ENCODE measurements around the gene DENND1A.

DNA sequence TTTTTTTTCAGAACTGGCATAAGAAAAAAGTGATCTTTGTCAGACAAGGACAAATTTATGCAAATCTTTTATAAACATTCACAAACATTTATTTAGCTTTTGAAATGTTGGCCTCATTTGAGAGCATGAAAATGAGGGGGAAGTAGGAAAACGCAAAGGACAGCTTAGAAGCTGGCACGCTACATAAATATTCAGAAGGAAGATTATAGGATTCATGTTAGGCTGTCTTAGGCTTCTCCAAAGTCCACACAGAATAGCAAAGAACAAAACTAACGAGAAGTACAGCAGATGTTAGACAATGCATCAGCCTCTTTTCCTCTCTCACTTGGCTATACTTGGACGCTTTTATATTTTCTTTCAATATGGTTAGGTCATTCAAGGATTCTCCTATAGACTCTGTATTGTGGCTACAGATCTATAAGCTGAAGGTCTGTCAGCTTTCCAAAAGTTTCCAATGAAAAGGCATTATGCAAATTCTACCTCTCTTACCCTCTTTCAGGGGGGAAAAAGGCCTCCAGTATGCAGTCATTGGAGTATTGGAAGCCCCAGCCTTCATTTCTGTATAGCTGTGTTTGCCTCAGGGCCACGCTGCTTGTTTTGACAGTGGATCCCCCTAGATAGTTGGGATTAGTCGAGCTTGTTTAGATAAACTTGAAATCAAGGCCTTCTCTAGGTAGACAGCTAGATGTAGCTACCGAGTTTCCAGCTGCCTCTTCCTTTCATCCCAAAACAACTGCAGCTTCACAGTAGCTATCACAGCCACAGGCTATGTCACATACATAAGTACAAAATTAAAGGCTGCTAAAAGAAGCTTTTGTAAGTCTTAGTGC lies 153.0 kb downstream of the DENND1A start:
- TF ChIP-seq MXD4 (CRISPR knock-in tag; IDR thresholded peaks at IDR 0.05; ENCODE audit: borderline replicate concordance) (no peak), NFE2L1 (CRISPR knock-in tag; IDR thresholded peaks at IDR 0.05) (no peak), TCF7 (CRISPR knock-in tag; IDR thresholded peaks at IDR 0.05; ENCODE audit: low read depth) (no peak)
